Activated naive CD8-positive, alpha-beta T cell treated with anti-CD3 and anti-CD28 coated beads, Interleukin-2, amount 10 ng/mL, durations not matched to agents 7 days and 5 days (primary cell): ENCODE measurements around the gene KRTAP4-4. TPM values are rescaled to one million over a fixed set of nuclear protein-coding genes. Genes with fewer than 3 reads are reported as not detected.
"Not testable (repeated sequence)": the region's sequence is repeated elsewhere in the genome, so short reads cannot be mapped to it uniquely, and the experiment has no call there.

Experiments
- ATAC-seq: fragments of 150-1000 bp; cut with Tn5 transposase; one replicate; pipeline ENCODE4 v1.10.0; 2021; ENCODE audit warnings: low read depth, moderate library complexity
- POLR2A ChIA-PET: fragments of 350-600 bp; sonication (Branson Sonifier 250); formaldehyde crosslinking; loops from one replicate; lab custom pipeline; 2021; ENCODE audit warnings: antibody characterized with exemption; lab: Charles Lee
- DNase-seq: peaks from one replicate; pipeline ENCODE4 v3.0.0; 2021
- H3K27ac Mint-ChIP-seq: one replicate; pipeline ENCODE4 v1.8.0; 2022; ENCODE audit warnings: mild to moderate bottlenecking, mixed read lengths
- H3K27me3 Mint-ChIP-seq: one replicate; pipeline ENCODE4 v1.8.0; 2022; ENCODE audit warnings: mild to moderate bottlenecking, moderate library complexity, mixed read lengths
- H3K36me3 Mint-ChIP-seq: one replicate; pipeline ENCODE4 v1.8.0; 2021; ENCODE audit warnings: mild to moderate bottlenecking, mixed read lengths
- H3K4me1 Mint-ChIP-seq: one replicate; pipeline ENCODE4 v1.8.0; 2021; ENCODE audit warnings: mixed read lengths
- H3K4me3 Mint-ChIP-seq: one replicate; pipeline ENCODE4 v1.8.0; 2022; ENCODE audit warnings: mild to moderate bottlenecking, moderate library complexity, mixed read lengths
- H3K9me3 Mint-ChIP-seq: one replicate; pipeline ENCODE4 v1.8.0; 2021; ENCODE audit warnings: mixed read lengths
- total RNA-seq, 2 experiments: library from RNA; stranded (reverse); gene quantifications; one replicate each; pipeline ENCODE4 v1.2.3, GENCODE V29; 2021

Gene KRTAP4-4
- total RNA-seq, 2 experiments from 2014 or later: not detected

GRCh38 chr17:41117846-41118386, 42.6 kb downstream of the KRTAP4-4 start, which contains the start of gene KRTAP4-11:
KRTAP4-11 (minus strand) TSS chr17:41118373; CDS start chr17:41118315, 58 bp downstream.
- H3K36me3 Mint-ChIP-seq, H3K4me1 Mint-ChIP-seq, H3K27ac Mint-ChIP-seq, DNase-seq, POLR2A ChIA-PET, H3K9me3 Mint-ChIP-seq, H3K27me3 Mint-ChIP-seq, H3K4me3 Mint-ChIP-seq, ATAC-seq: not testable (repeated sequence)

GRCh38 chr17:41116297-41116696, 44.3 kb downstream of the KRTAP4-4 start:
- POLR2A ChIA-PET: no interaction called here
- H3K36me3 Mint-ChIP-seq: peaks cover 1% of the 10 kb centered on the region
- DNase-seq (no peak), ATAC-seq (no peak)
- peaks cover 8% of the 10 kb centered on the region for H3K4me1 Mint-ChIP-seq
- H3K4me3 Mint-ChIP-seq: no peak overlapping the region
- peaks cover 3% of the 10 kb centered on the region for H3K9me3 Mint-ChIP-seq
- H3K27ac Mint-ChIP-seq: no peak overlapping the region
- H3K27me3 Mint-ChIP-seq: peaks cover 4% of the 10 kb centered on the region

- H3K4me1 Mint-ChIP-seq: peaks cover 9% of the 10 kb centered on the region
- no peak overlapping the region for H3K27ac Mint-ChIP-seq
- H3K4me3 Mint-ChIP-seq: no peak overlapping the region
- no peaks in the 10 kb centered on the region for H3K36me3 Mint-ChIP-seq
- POLR2A ChIA-PET: no interaction called here
- peaks cover 4% of the 10 kb centered on the region for H3K27me3 Mint-ChIP-seq
- peaks cover 5% of the 10 kb centered on the region for H3K9me3 Mint-ChIP-seq
- no peak for DNase-seq
- ATAC-seq: no peak
These were observed 49.2 kb downstream of the KRTAP4-4 start for GRCh38 chr17:41111151-41111885.

Other genes with a start within 250 kb of the KRTAP4-4 start
- gene KRT23, start 223.1 kb downstream of the KRTAP4-4 start, total RNA-seq: not detected
- not detected for gene KRT39, start 193.8 kb downstream of the KRTAP4-4 start, total RNA-seq
- gene KRT40, start 176.4 kb downstream of the KRTAP4-4 start, total RNA-seq: not detected
- gene KRTAP3-3, start 166.6 kb downstream of the KRTAP4-4 start, total RNA-seq: not detected
- gene KRTAP3-2, start 160.8 kb downstream of the KRTAP4-4 start, total RNA-seq: not detected
- gene KRTAP3-1, start 151.6 kb downstream of the KRTAP4-4 start, total RNA-seq: not detected
- not detected for gene KRTAP1-5, start 133.5 kb downstream of the KRTAP4-4 start, total RNA-seq
- not detected for gene KRTAP1-4, start 130.6 kb downstream of the KRTAP4-4 start, total RNA-seq
- gene KRTAP1-3, start 125.9 kb downstream of the KRTAP4-4 start, total RNA-seq: not detected
- not detected for gene KRTAP1-1, start 119.3 kb downstream of the KRTAP4-4 start, total RNA-seq
- gene KRTAP2-1, start 113.4 kb downstream of the KRTAP4-4 start, total RNA-seq: not detected
- gene KRTAP2-2, start 105.5 kb downstream of the KRTAP4-4 start, total RNA-seq: not detected
- not detected for gene KRTAP2-3, start 100.6 kb downstream of the KRTAP4-4 start, total RNA-seq
- gene KRTAP2-4, start 94.9 kb downstream of the KRTAP4-4 start, total RNA-seq: not detected
- not detected for gene KRTAP4-7, start 76.6 kb downstream of the KRTAP4-4 start, total RNA-seq
- gene KRTAP4-8, start 62.6 kb downstream of the KRTAP4-4 start, total RNA-seq: not detected
- not detected for gene KRTAP4-16, start 58.5 kb downstream of the KRTAP4-4 start, total RNA-seq
- gene KRTAP4-9, start 55.4 kb downstream of the KRTAP4-4 start, total RNA-seq: not detected
- not detected for gene KRTAP4-11, start 42.4 kb downstream of the KRTAP4-4 start, total RNA-seq
- not detected for gene KRTAP4-12, start 36.6 kb downstream of the KRTAP4-4 start, total RNA-seq
- gene KRTAP4-6, start 20.2 kb downstream of the KRTAP4-4 start, total RNA-seq: not detected
- not detected for gene KRTAP4-5, start 10.9 kb downstream of the KRTAP4-4 start, total RNA-seq
- not detected for gene KRTAP4-3, start 7.5 kb upstream of the KRTAP4-4 start, total RNA-seq
- not detected for gene KRTAP4-2, start 17.5 kb upstream of the KRTAP4-4 start, total RNA-seq
- not detected for gene KRTAP4-1, start 24.2 kb upstream of the KRTAP4-4 start, total RNA-seq
- gene KRTAP9-1, start 29.1 kb upstream of the KRTAP4-4 start, total RNA-seq: not detected
- not detected for gene KRTAP9-2, start 65.9 kb upstream of the KRTAP4-4 start, total RNA-seq
- gene KRTAP9-3, start 71.7 kb upstream of the KRTAP4-4 start, total RNA-seq: not detected
- gene KRTAP9-8, start 77.3 kb upstream of the KRTAP4-4 start, total RNA-seq: not detected
- not detected for gene KRTAP9-4, start 88.9 kb upstream of the KRTAP4-4 start, total RNA-seq
- gene KRTAP9-9, start 94.6 kb upstream of the KRTAP4-4 start, total RNA-seq: not detected
- not detected for gene KRTAP9-6, start 104.6 kb upstream of the KRTAP4-4 start, total RNA-seq
- not detected for gene KRTAP9-7, start 115.0 kb upstream of the KRTAP4-4 start, total RNA-seq
- gene KRTAP29-1, start 142.1 kb upstream of the KRTAP4-4 start, total RNA-seq: not detected
- not detected for gene KRTAP16-1, start 148.6 kb upstream of the KRTAP4-4 start, total RNA-seq
- not detected for gene KRTAP17-1, start 155.0 kb upstream of the KRTAP4-4 start, total RNA-seq
- not detected for gene KRT33A, start 190.1 kb upstream of the KRTAP4-4 start, total RNA-seq
- not detected for gene KRT33B, start 209.1 kb upstream of the KRTAP4-4 start, total RNA-seq
- gene KRT34, start 221.6 kb upstream of the KRTAP4-4 start, total RNA-seq: not detected
- not detected for gene KRT31, start 236.9 kb upstream of the KRTAP4-4 start, total RNA-seq